Astrocyte (in vitro differentiated cells and primary cell): Measurements from ENCODE around the gene PTGES3.

Experiments used
- EZH2 ChIP-seq: IDR thresholded peaks from 2 replicates; pipeline ENCODE4 v1.6.1; 2012; ENCODE audit warnings: mild to moderate bottlenecking, low read length, inconsistent platforms; ENCODE audit not compliant: insufficient read depth
- TF ChIP-seq, protein P1 (sequence below): IDR thresholded peaks from 2 replicates; pipeline ENCODE4 v1.5.1; 2011; ENCODE audit warnings: low read depth, mild to moderate bottlenecking, inconsistent platforms, low read length, moderate library complexity; ENCODE audit not compliant: insufficient read depth

DNA sequence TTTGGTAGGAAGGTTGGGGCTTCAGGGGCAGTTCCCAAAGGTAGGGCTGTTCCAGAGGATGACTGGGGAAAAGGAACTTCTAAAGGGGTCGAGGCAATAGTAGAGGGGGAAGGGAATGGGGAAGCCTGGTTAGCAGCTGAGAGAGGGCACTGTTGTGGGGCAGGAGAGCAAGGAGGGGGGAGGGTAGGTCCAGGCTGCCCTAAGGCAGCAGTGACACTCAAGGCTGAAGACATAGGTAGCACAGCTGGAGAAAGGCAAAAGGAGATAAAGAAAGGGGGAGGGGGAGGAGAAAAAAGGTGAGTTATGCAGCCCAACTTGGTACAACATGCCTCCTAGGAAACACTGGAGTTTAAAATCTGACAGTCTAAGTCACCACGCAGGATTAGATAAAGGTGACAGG, 33.1 kb upstream of the PTGES3 start:
- TF ChIP-seq, protein P1, sequence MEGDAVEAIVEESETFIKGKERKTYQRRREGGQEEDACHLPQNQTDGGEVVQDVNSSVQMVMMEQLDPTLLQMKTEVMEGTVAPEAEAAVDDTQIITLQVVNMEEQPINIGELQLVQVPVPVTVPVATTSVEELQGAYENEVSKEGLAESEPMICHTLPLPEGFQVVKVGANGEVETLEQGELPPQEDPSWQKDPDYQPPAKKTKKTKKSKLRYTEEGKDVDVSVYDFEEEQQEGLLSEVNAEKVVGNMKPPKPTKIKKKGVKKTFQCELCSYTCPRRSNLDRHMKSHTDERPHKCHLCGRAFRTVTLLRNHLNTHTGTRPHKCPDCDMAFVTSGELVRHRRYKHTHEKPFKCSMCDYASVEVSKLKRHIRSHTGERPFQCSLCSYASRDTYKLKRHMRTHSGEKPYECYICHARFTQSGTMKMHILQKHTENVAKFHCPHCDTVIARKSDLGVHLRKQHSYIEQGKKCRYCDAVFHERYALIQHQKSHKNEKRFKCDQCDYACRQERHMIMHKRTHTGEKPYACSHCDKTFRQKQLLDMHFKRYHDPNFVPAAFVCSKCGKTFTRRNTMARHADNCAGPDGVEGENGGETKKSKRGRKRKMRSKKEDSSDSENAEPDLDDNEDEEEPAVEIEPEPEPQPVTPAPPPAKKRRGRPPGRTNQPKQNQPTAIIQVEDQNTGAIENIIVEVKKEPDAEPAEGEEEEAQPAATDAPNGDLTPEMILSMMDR, result no peak
- no peak for TF ChIP-seq EZH2
